ENCODE results near the gene SH3BP5. TPM values are rescaled to one million over a fixed set of nuclear protein-coding genes. Genes with fewer than 3 reads are reported as not detected.

The SH3BP5 gene
- total RNA-seq, 1 donor, result 9.1 TPM

DNA sequence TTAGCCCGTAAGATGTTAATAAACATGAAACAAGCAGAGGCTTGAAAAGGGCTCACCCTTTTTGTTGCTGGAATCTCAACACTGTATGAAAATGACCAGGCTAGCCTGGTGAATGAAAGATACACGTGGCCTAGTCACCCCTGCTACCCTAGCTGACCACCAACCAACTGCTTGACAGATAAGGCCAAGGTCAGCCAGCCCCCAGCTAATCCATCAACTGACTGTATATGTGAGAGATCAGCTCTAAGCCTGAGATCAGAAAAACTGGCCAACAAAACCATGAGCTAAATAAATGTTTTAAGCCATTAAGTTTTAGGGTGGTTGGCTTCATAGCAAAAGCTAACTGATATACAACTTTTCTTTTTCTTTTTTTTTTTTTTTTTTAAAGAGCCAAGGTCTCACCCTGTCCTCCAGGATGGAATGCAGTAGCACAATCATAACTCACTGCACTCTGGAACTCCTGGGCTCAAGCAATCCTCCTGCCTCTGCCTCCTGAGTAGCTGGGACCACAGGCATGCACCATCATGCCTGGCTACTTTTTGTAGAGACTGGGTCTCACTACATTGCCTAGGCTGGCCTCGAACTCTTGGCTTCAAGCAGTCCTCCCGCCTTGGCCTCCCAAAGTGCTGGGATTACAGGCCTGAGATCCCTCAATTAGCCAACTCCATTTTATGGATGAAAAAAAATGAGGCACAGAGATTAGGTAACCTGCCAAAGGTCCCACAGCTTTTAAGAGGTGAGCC lies 34.6 kb downstream of the SH3BP5 start:
- TF ChIP-seq, protein P1, sequence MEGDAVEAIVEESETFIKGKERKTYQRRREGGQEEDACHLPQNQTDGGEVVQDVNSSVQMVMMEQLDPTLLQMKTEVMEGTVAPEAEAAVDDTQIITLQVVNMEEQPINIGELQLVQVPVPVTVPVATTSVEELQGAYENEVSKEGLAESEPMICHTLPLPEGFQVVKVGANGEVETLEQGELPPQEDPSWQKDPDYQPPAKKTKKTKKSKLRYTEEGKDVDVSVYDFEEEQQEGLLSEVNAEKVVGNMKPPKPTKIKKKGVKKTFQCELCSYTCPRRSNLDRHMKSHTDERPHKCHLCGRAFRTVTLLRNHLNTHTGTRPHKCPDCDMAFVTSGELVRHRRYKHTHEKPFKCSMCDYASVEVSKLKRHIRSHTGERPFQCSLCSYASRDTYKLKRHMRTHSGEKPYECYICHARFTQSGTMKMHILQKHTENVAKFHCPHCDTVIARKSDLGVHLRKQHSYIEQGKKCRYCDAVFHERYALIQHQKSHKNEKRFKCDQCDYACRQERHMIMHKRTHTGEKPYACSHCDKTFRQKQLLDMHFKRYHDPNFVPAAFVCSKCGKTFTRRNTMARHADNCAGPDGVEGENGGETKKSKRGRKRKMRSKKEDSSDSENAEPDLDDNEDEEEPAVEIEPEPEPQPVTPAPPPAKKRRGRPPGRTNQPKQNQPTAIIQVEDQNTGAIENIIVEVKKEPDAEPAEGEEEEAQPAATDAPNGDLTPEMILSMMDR (IDR thresholded peaks at IDR 0.05; ENCODE audit: insufficient read depth, low read depth, low read length), result no peak
- no peak for DNase-seq (ENCODE audit: low read depth)
- no peak overlapping the region for H3K4me3 ChIP-seq (ENCODE audit: low read depth, low read length)

DNA sequence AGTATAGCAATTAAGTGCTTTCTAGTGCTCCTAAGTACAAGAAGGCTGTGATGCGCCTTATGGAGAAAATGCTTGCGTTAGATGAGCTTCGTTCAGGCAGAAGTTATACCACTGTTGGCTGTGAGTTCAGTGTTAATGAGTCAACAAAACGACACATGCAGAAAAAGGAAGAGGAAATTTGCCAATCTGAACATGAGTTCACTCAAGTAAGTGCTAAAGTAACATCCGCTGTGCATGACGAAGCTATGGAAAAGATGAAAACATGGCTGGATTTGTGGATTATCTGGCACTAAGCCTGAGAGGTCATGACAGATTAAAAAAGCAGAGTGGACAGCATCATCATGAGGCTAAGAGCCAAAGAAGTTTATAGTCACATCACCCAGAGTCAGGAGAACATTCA lies 36.9 kb downstream of the SH3BP5 start:
- TF ChIP-seq, protein P1 (IDR thresholded peaks at IDR 0.05; ENCODE audit: insufficient read depth, low read depth, low read length), result no peak
- DNase-seq (ENCODE audit: low read depth), result peak; percentile 86
- H3K4me3 ChIP-seq (ENCODE audit: low read depth, low read length), result no peak overlapping the region

DNA sequence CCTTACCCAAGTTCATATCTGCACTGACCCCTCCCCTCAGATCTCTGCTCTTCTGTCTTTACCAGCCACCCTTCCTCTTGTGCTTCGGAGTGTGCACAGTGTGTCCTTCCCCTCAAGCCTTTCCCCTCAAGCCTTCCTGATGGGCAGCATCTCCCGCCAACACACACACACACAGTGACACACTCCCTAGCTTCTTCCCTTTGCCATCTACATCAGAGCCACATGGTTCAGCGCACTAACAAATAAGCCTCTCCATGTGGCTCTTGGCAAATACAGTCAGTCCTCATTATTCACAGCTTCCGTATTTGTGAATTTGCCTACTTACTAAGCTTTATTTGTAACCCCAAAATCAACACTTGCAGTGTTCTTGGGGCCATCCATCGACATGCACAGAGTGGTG lies 37.5 kb downstream of the SH3BP5 start:
- no peak for DNase-seq (ENCODE audit: low read depth)
- H3K4me3 ChIP-seq (ENCODE audit: low read depth, low read length), result no peak overlapping the region

DNA sequence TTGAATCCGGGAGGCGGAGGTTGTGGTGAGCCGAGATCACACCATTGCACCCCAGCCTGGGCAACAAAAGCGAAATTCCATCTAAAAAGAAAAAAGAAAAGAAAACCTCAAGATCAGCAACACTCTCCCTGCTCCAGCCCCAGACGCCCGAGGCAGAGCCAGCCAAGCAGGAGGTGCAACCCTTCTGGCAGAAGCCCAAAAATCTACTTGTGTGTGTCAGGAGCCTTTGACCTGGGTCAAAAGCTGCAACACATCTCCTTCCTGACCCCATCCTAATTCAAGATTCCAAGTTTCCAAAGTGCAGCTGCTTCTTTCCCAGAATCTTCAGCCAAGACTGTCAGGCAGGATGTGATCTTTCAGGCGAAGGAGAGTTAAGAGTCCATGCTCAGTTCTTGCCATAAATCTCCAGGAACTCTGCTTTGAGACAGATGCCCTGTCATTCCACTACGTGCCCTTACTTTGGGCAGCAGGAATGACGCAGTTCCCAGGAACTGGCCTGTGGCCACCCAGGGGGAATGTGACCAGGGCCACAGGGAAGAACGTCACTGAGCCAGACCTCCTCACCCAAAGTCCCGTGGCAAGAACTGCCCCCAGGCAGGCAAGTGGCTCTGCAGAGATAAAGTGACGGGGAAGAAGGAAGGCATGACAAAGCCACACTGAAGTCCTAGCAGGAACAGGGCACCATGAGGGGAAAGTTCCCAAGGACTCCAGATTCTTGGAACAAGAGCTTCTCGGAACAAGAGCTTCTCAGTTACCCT lies 39.4 kb downstream of the SH3BP5 start:
- H3K4me3 ChIP-seq (ENCODE audit: low read depth, low read length), result no peak overlapping the region
- peak; percentile 89 for DNase-seq (ENCODE audit: low read depth)

More for the DNA sequence above, 37.5 kb downstream of the SH3BP5 start:
- TF ChIP-seq, protein P1 (IDR thresholded peaks at IDR 0.05; ENCODE audit: insufficient read depth, low read depth, low read length), result no peak

DNA sequence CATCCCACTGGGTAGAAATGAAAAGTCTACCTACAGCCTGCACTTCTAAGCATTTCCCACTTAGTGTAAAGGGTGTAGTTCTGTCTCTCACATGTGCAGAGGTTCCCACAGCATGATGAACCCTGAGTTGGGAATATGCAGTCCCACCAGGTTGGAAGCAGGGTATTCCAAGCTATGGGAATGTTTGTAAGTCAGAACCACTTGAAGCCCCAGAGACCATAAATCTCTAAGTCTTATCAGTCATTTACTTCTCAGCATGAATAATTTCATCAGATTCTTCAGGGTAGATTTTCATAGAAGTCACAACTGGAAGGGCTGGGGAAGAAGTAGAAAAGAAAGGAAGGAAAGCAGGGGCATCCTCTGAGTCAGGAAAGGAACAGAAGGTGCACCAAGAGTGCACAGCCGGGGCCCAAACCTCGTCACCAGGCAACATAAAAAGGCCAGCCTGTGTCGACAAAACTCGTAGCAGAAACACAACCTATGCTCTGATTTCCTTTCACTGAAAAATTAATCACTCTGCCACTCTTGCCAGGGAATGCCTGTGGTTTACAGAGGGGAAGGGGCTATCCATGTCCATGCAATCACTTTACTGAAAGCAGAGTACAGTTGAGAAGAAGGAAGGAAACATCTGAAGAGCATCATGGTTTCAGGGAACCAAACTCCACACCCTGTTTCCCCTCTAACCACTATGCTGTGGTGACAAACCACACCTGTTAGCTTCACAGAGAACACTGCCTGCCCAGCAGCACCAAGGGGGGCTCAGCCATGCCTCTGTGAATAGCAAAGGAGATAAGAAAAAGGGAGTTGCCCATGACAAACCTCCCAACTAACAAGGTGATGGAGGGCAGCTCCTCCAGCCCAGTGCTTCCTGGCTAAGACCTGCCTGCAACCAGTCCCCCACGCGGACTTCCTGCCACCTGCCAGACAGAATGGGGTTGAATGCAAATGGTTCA lies 40.5 kb downstream of the SH3BP5 start:
- DNase-seq (ENCODE audit: low read depth), result no peak
- TF ChIP-seq, protein P1 (IDR thresholded peaks at IDR 0.05; ENCODE audit: insufficient read depth, low read depth, low read length), result no peak
- no peak overlapping the region for H3K4me3 ChIP-seq (ENCODE audit: low read depth, low read length)

More for the DNA sequence above, 39.4 kb downstream of the SH3BP5 start:
- TF ChIP-seq, protein P1 (IDR thresholded peaks at IDR 0.05; ENCODE audit: insufficient read depth, low read depth, low read length), result no peak

DNA sequence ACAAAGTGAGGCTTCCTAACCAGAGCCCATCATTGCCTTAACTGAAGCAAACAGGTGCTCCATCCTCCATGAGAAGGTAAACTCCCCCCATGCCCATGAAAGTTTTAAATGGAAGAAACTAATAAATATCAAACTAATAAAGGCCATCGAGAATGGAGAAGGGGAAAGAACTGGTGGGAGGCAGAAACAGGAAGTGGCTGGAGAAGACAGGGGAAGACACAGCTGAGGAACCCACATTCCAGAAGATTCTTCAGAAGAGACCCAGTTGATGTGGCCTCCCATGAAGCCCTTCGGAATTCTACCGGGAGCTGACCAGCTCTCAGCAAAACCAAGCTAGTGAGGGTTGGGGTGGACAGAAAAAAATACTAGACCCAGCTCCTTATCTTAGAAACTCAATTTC lies 41.6 kb downstream of the SH3BP5 start:
- no peak for DNase-seq (ENCODE audit: low read depth)
- TF ChIP-seq, protein P1 (IDR thresholded peaks at IDR 0.05; ENCODE audit: insufficient read depth, low read depth, low read length), result no peak
- H3K4me3 ChIP-seq (ENCODE audit: low read depth, low read length), result no peak overlapping the region

Data from fibroblast of villous mesenchyme (primary cell).